ENCODE results near the gene ANO10. TPM values are rescaled to one million over a fixed set of nuclear protein-coding genes. Genes with fewer than 3 reads are reported as not detected.
A peak's percentile ranks its signal among the peaks of the same experiment; 100 is the strongest.

Gene ANO10
- total RNA-seq, 1 donor from 2014 or later, result 24.9 TPM

GRCh38 chr3:43400167-43400566, 221.6 kb downstream of the ANO10 start:
- no peak for TF ChIP-seq CTCF (IDR thresholded peaks at IDR 0.05)
- H3K9me3 ChIP-seq, result no peaks in the 10 kb centered on the region
- no peak overlapping the region for H3K4me3 ChIP-seq
- peaks cover 0 to 6% of the 10 kb centered on the region in 2 donors for H3K4me1 ChIP-seq
- no peak for DNase-seq (ENCODE audit: low spot score in 2 of 2)
- H3K36me3 ChIP-seq, result no peaks in the 10 kb centered on the region
- intact Hi-C loops (cut with DNase I), result no loop called here
- no peak overlapping the region for H3K27ac ChIP-seq
- no peaks in the 10 kb centered on the region for H3K27me3 ChIP-seq

GRCh38 chr3:43399034-43399433, 222.8 kb downstream of the ANO10 start:
- H3K27me3 ChIP-seq, result no peaks in the 10 kb centered on the region
- no peak overlapping the region for H3K4me3 ChIP-seq
- peak overlapping the region in 1 of 2 donors; percentile 12 for H3K27ac ChIP-seq
- no peaks in the 10 kb centered on the region for H3K36me3 ChIP-seq
- H3K4me1 ChIP-seq, result peaks cover 0 to 6% of the 10 kb centered on the region in 2 donors
- no peak for DNase-seq (ENCODE audit: low spot score in 2 of 2)
- TF ChIP-seq CTCF (IDR thresholded peaks at IDR 0.05), result no peak
- intact Hi-C loops (cut with DNase I), result no loop called here
- H3K9me3 ChIP-seq, result no peaks in the 10 kb centered on the region

- no peak for TF ChIP-seq CTCF (IDR thresholded peaks at IDR 0.05)
- DNase-seq (ENCODE audit: low spot score in 2 of 2), result no peak
- H3K27me3 ChIP-seq, result no peaks in the 10 kb centered on the region
- no peaks in the 10 kb centered on the region for H3K36me3 ChIP-seq
- peaks cover 0 to 4% of the 10 kb centered on the region in 2 donors for H3K4me1 ChIP-seq
- intact Hi-C loops (cut with DNase I), result loop anchor here (5.0 kb wide), 1 partner anchor 107 kb away; the partner anchor contains the start of gene SNRK
- H3K27ac ChIP-seq, result peak overlapping the region in 1 of 2 donors; percentile 39
- H3K4me3 ChIP-seq, result no peak overlapping the region
- H3K9me3 ChIP-seq, result no peaks in the 10 kb centered on the region
Observed at GRCh38 chr3:43394041-43394554, 227.7 kb downstream of the ANO10 start.

GRCh38 chr3:43391621-43392020, 230.2 kb downstream of the ANO10 start:
- DNase-seq (ENCODE audit: low spot score in 2 of 2), result no peak
- no peak overlapping the region for H3K4me3 ChIP-seq
- intact Hi-C loops (cut with DNase I), result loop anchor here (5.0 kb wide), 1 partner anchor 104 kb away; the partner anchor contains the start of gene SNRK
- no peaks in the 10 kb centered on the region for H3K9me3 ChIP-seq
- H3K36me3 ChIP-seq, result no peaks in the 10 kb centered on the region
- H3K27me3 ChIP-seq, result no peaks in the 10 kb centered on the region
- no peaks in the 10 kb centered on the region for H3K4me1 ChIP-seq
- no peak overlapping the region for H3K27ac ChIP-seq
- no peak for TF ChIP-seq CTCF (IDR thresholded peaks at IDR 0.05)

GRCh38 chr3:43390255-43390588, 231.6 kb downstream of the ANO10 start:
- intact Hi-C loops (cut with DNase I), result loop anchor here (5.0 kb wide), 1 partner anchor 103 kb away; the partner anchor contains the start of gene SNRK
- TF ChIP-seq CTCF (IDR thresholded peaks at IDR 0.05), result no peak
- H3K4me3 ChIP-seq, result no peak overlapping the region
- no peaks in the 10 kb centered on the region for H3K4me1 ChIP-seq
- H3K27ac ChIP-seq, result peak overlapping the region; percentile 57 to 60
- DNase-seq (ENCODE audit: low spot score in 2 of 2), result no peak
- no peaks in the 10 kb centered on the region for H3K9me3 ChIP-seq
- no peaks in the 10 kb centered on the region for H3K27me3 ChIP-seq
- no peaks in the 10 kb centered on the region for H3K36me3 ChIP-seq
